Testis (tissue), 2 donors: Measurements from ENCODE around the gene RPL18A.

Source experiments
- CTCF ChIP-seq, 3 experiments: fragments of 450-650 bp in 2 of 3; fragments of 200-600 bp in 1 of 3; sonication (generic) in 1 of 3; IDR thresholded peaks; one replicate each; pipeline ENCODE4 v1.5.1; 2016 to 2019; ENCODE audit warnings: antibody characterized with exemption in 3 of 3, mild to moderate bottlenecking in 2 of 3, moderate library complexity in 1 of 3
- POLR2A ChIP-seq: fragments of 450-650 bp; IDR thresholded peaks from one replicate; pipeline ENCODE4 v1.6.1; 2017; ENCODE audit warnings: antibody characterized with exemption, mild to moderate bottlenecking, moderate library complexity

- TF ChIP-seq CTCF (IDR thresholded peaks at IDR 0.05) (no peak), POLR2A (no peak)
Observed at GRCh38 chr19:17854061-17854460, 5.6 kb upstream of the RPL18A start.
